ENCODE measurements around the gene SF3A2.

Gene SF3A2

GRCh38 chr19:2255112-2255845, 18.7 kb downstream of the SF3A2 start:
- H3K4me3 ChIP-seq (ENCODE audit: low read depth, low read length) = no peak overlapping the region
- no peaks in the 10 kb centered on the region for H3K36me3 ChIP-seq (ENCODE audit: control insufficient read depth, insufficient read depth, low read length)
- H2AFZ ChIP-seq = no peak overlapping the region
- H3K79me2 ChIP-seq = no peaks in the 10 kb centered on the region
- H3K4me2 ChIP-seq (ENCODE audit: low read length) = no peak overlapping the region
- H3K9me3 ChIP-seq (ENCODE audit: control insufficient read depth, low read length) = no peaks in the 10 kb centered on the region
- H3K4me1 ChIP-seq = no peaks in the 10 kb centered on the region
- peaks cover 12% of the 10 kb centered on the region for H3K27me3 ChIP-seq (ENCODE audit: control insufficient read depth, insufficient read depth, low read length)
- no peak overlapping the region for H3K27ac ChIP-seq
- H3K9ac ChIP-seq = no peak overlapping the region
- TF ChIP-seq CTCF (IDR thresholded peaks at IDR 0.05) = no peak

DNA sequence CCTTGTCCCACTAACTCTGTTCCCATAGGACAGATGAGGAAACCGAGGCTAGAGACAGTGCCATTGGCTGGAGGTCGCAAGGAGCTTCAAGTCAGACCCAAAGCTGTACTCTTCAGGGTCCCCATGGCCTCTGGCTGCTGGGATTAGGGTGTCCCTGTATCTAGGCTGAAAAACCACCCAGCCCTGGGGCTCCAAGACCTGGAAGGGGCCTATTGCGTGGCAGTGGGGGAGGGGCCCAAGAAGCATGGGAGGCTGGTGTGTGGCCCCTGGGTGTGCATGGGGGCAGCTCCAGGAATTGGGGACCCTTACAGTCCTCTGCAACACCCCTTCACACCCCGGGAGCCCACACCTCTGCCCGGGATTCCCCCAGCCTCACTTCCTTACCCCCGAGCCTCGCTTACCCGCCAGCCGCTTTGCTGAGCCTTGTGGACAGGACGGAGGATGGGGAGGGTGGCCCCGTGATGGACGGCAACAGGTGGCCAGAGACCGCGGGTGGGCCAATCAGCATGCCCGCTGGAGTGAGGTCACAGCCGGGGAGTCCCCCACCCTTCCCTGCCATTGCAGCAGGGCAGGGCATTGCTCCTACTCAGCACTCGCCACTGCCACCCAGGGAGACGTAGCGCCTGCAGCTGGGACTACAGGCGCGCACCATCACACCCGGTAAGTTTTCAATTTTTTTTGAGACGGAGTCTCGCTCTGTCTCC, 19.5 kb downstream of the SF3A2 start, which contains the start of gene JSRP1:
Gene JSRP1 (minus strand): TSS at position 436 of the 704 bp plus-strand sequence. CDS start 1,103 bp downstream, outside the sequence.
- Histone ChIP-seq H3K79me2 (no peaks in the 10 kb centered on the region), H3K9me3 (ENCODE audit: control insufficient read depth, low read length) (no peaks in the 10 kb centered on the region), H3K27me3 (ENCODE audit: control insufficient read depth, insufficient read depth, low read length) (peaks cover 11% of the 10 kb centered on the region), H3K27ac (no peak within 1 kb of the TSS), H3K4me1 (no peaks in the 10 kb centered on the region), H3K36me3 (ENCODE audit: control insufficient read depth, insufficient read depth, low read length) (no peaks in the 10 kb centered on the region), H3K4me3 (ENCODE audit: low read depth, low read length) (no peak within 1 kb of the TSS), H2AFZ (no peak within 1 kb of the TSS), H3K4me2 (ENCODE audit: low read length) (no peak within 1 kb of the TSS), H3K9ac (no peak within 1 kb of the TSS)
- no peak for TF ChIP-seq CTCF (IDR thresholded peaks at IDR 0.05)

DNA sequence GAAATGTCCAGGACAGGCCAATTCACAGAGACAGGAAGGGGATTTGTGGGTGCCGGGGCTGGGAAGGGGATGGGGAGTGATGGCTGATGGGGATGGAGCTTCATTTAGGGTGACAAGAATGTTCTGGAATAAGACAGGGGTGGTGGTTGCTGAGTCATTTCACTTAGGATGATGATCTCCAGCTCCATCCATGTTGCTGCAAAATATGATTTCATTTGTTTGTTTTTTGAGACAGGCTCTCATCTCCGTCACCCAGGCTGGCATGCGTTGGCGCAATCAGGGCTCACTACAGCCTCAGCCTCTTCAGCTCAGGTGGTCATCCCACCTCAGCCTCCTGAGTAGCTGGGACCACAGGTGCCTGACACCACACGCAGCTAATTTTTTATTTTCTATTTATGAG, 22.7 kb downstream of the SF3A2 start:
- Histone ChIP-seq H3K4me1 (no peaks in the 10 kb centered on the region), H3K9me3 (ENCODE audit: control insufficient read depth, low read length) (no peaks in the 10 kb centered on the region), H2AFZ (no peak overlapping the region), H3K79me2 (no peaks in the 10 kb centered on the region), H3K4me3 (ENCODE audit: low read depth, low read length) (no peak overlapping the region), H3K27me3 (ENCODE audit: control insufficient read depth, insufficient read depth, low read length) (no peaks in the 10 kb centered on the region), H3K27ac (no peak overlapping the region), H3K4me2 (ENCODE audit: low read length) (no peak overlapping the region), H3K9ac (no peak overlapping the region), H3K36me3 (ENCODE audit: control insufficient read depth, insufficient read depth, low read length) (no peaks in the 10 kb centered on the region)
- TF ChIP-seq CTCF (IDR thresholded peaks at IDR 0.05) = no peak

DNA sequence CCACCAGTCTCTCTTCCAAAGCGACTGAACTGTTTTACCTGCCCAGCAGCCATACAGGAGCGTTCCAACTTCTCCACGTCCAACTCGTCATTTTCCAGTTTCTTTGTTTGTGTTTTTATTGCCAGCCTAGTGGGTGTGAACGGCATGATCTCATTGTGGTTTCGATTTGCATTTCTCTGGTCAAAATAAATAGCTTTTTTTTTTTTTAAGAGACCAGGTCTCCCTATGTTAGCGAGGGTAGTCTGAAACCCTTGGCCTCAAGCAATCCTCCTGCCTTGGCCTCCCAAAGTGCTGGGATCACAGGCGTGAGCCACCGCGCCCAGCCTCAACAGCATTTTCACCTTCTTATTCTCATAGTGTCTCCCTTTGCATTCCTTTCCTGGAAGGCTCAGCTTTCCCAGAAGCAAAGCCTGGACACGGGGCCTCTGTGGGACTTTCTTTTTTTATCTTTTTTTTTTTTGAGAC, 23.7 kb downstream of the SF3A2 start:
- Histone ChIP-seq H3K9me3 (ENCODE audit: control insufficient read depth, low read length) (no peaks in the 10 kb centered on the region), H3K27me3 (ENCODE audit: control insufficient read depth, insufficient read depth, low read length) (no peaks in the 10 kb centered on the region), H2AFZ (no peak overlapping the region), H3K79me2 (no peaks in the 10 kb centered on the region), H3K9ac (no peak overlapping the region), H3K27ac (no peak overlapping the region), H3K4me1 (no peaks in the 10 kb centered on the region), H3K4me2 (ENCODE audit: low read length) (no peak overlapping the region), H3K36me3 (ENCODE audit: control insufficient read depth, insufficient read depth, low read length) (no peaks in the 10 kb centered on the region), H3K4me3 (ENCODE audit: low read depth, low read length) (no peak overlapping the region)
- TF ChIP-seq CTCF (IDR thresholded peaks at IDR 0.05) = no peak

Data from parathyroid adenoma (tissue), 2 donors.